ENCODE results near the gene MAP1B. TPM values are rescaled to one million over a fixed set of nuclear protein-coding genes. Genes with fewer than 3 reads are reported as not detected.
A peak's percentile ranks its signal among the peaks of the same experiment; 100 is the strongest.

MAP1B gene
- total RNA-seq, 1 donor from 2014 or later, result 2,530 TPM

DNA sequence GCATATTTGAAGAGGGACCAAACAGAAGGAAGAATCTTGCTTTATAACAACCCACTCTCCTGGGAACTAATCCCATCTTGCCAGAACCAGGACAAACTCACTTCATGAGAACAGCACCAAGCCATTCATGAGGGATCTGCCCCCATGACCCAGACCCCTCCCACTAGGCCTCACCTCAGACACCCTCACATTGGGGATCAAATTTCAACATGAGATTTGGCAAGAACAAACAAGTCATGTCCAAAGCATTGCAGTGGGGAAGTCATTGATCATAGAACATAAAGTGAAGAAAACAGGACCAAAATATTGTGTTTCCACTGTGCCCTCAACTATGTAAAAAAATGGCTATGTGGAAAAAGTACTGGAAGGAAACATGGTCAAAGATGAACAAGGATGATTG, 43.9 kb downstream of the MAP1B start:
- Mint-ChIP-seq H3K4me1 (ENCODE audit: low read depth, unreplicated experiment) (peaks cover 86% of the 10 kb centered on the region), H3K4me3 (ENCODE audit: unreplicated experiment) (peak overlapping the region; percentile 75), H3K27me3 (ENCODE audit: unreplicated experiment) (peaks cover 18% of the 10 kb centered on the region), H3K27ac (ENCODE audit: unreplicated experiment) (peak overlapping the region; percentile 89), H3K36me3 (ENCODE audit: unreplicated experiment) (peaks cover 9% of the 10 kb centered on the region), H3K9me3 (ENCODE audit: unreplicated experiment) (peaks cover 34% of the 10 kb centered on the region)
- DNase-seq, result no peak
- TF ChIP-seq, protein P1, sequence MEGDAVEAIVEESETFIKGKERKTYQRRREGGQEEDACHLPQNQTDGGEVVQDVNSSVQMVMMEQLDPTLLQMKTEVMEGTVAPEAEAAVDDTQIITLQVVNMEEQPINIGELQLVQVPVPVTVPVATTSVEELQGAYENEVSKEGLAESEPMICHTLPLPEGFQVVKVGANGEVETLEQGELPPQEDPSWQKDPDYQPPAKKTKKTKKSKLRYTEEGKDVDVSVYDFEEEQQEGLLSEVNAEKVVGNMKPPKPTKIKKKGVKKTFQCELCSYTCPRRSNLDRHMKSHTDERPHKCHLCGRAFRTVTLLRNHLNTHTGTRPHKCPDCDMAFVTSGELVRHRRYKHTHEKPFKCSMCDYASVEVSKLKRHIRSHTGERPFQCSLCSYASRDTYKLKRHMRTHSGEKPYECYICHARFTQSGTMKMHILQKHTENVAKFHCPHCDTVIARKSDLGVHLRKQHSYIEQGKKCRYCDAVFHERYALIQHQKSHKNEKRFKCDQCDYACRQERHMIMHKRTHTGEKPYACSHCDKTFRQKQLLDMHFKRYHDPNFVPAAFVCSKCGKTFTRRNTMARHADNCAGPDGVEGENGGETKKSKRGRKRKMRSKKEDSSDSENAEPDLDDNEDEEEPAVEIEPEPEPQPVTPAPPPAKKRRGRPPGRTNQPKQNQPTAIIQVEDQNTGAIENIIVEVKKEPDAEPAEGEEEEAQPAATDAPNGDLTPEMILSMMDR (IDR thresholded peaks at IDR 0.05; ENCODE audit: partially characterized antibody, unreplicated experiment), result no peak

- DNase-seq, result no peak
- H3K27ac Mint-ChIP-seq (ENCODE audit: unreplicated experiment), result peak overlapping the region; percentile 89
- peaks cover 19% of the 10 kb centered on the region for H3K27me3 Mint-ChIP-seq (ENCODE audit: unreplicated experiment)
- H3K36me3 Mint-ChIP-seq (ENCODE audit: unreplicated experiment), result peaks cover 11% of the 10 kb centered on the region
- peaks cover 88% of the 10 kb centered on the region for H3K4me1 Mint-ChIP-seq (ENCODE audit: low read depth, unreplicated experiment)
- peaks cover 37% of the 10 kb centered on the region for H3K9me3 Mint-ChIP-seq (ENCODE audit: unreplicated experiment)
- TF ChIP-seq, protein P1 (IDR thresholded peaks at IDR 0.05; ENCODE audit: partially characterized antibody, unreplicated experiment), result no peak
- peak overlapping the region; percentile 75 for H3K4me3 Mint-ChIP-seq (ENCODE audit: unreplicated experiment)
Observed at GRCh38 chr5:72151646-72152045, 44.4 kb downstream of the MAP1B start.

DNA sequence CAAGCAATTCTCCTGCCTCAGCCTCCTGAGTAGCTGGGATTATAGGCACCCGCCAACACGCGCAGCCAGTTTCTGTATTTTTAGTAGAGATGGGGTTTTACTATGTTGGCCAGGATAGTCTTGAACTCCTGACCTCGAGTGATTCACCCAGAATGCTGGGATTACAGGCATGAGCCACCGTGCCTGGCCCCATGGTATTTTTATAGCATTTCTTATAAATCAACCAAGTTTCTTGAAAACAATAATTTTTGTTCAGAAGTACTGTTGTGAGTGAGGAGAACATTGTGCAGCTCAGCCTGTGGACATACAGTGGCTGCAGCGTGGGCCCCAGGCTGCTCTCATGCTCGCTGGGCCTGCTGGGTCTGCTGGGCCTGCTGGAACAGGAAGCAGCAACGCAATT, 45.3 kb downstream of the MAP1B start:
- Mint-ChIP-seq H3K27me3 (ENCODE audit: unreplicated experiment) (peaks cover 24% of the 10 kb centered on the region), H3K36me3 (ENCODE audit: unreplicated experiment) (peaks cover 11% of the 10 kb centered on the region), H3K4me1 (ENCODE audit: low read depth, unreplicated experiment) (peaks cover 93% of the 10 kb centered on the region), H3K27ac (ENCODE audit: unreplicated experiment) (peak overlapping the region; percentile 88), H3K9me3 (ENCODE audit: unreplicated experiment) (peaks cover 36% of the 10 kb centered on the region), H3K4me3 (ENCODE audit: unreplicated experiment) (peak overlapping the region; percentile 75)
- TF ChIP-seq, protein P1 (IDR thresholded peaks at IDR 0.05; ENCODE audit: partially characterized antibody, unreplicated experiment), result no peak
- no peak for DNase-seq

GRCh38 chr5:72153551-72153950, 46.3 kb downstream of the MAP1B start:
- Mint-ChIP-seq H3K9me3 (ENCODE audit: unreplicated experiment) (peaks cover 39% of the 10 kb centered on the region), H3K4me3 (ENCODE audit: unreplicated experiment) (peak overlapping the region; percentile 68), H3K27ac (ENCODE audit: unreplicated experiment) (peak overlapping the region; percentile 88), H3K36me3 (ENCODE audit: unreplicated experiment) (peaks cover 11% of the 10 kb centered on the region), H3K27me3 (ENCODE audit: unreplicated experiment) (peaks cover 26% of the 10 kb centered on the region), H3K4me1 (ENCODE audit: low read depth, unreplicated experiment) (peaks cover 90% of the 10 kb centered on the region)
- TF ChIP-seq, protein P1 (IDR thresholded peaks at IDR 0.05; ENCODE audit: partially characterized antibody, unreplicated experiment), result no peak
- DNase-seq, result no peak

DNA sequence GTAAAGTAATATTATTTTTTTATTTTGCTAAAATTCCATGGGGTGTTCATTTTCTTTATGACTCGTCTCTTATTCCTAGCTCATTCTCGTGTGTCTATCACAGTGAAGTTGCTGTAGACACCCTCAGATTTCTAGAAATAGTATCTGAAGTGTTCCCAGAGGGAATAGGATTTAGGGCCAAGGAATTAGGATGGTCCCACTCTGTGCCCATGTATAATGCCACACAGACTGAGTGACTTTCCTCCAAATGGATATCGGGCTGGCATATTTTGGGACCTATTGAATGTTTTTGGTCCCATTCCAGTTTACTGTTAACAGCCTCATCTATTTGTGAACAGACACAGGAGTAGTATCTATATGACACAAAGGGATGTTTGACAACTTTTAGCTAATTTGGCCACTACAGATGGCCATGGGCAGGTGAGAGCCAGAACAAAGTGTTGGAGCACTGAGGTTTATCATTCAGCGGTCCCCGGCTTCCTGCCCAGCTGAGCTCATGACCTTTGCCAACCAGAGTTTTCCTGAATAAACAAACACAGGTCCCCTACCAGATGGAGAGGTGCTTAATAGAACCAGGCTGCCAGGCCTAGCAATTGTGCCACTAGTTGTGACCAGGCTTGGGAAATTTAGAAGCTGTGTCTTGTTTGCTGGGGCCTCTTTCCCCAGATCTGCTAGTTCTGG, 46.9 kb downstream of the MAP1B start:
- Mint-ChIP-seq H3K27me3 (ENCODE audit: unreplicated experiment) (peaks cover 26% of the 10 kb centered on the region), H3K36me3 (ENCODE audit: unreplicated experiment) (peaks cover 11% of the 10 kb centered on the region), H3K4me1 (ENCODE audit: low read depth, unreplicated experiment) (peaks cover 90% of the 10 kb centered on the region), H3K27ac (ENCODE audit: unreplicated experiment) (no peak overlapping the region), H3K4me3 (ENCODE audit: unreplicated experiment) (no peak overlapping the region), H3K9me3 (ENCODE audit: unreplicated experiment) (peaks cover 38% of the 10 kb centered on the region)
- DNase-seq, result no peak
- TF ChIP-seq, protein P1 (IDR thresholded peaks at IDR 0.05; ENCODE audit: partially characterized antibody, unreplicated experiment), result no peak
